ENCODE data around the gene SPTBN4. TPM values are rescaled to one million over a fixed set of nuclear protein-coding genes. Genes with fewer than 3 reads are reported as not detected.
"Not testable (repeated sequence)": the region's sequence is repeated elsewhere in the genome, so short reads cannot be mapped to it uniquely, and the experiment has no call there.

SPTBN4 gene
- total RNA-seq, 4 donors from 2014 or later: 4.7 to 9.4 (median 5.9) TPM

GRCh38 chr19:40453151-40453735 lies 13.6 kb upstream of the SPTBN4 start:
- H3K4me1 ChIP-seq: no peaks in the 10 kb centered on the region
- H3K4me3 ChIP-seq: no peak overlapping the region
- H3K27me3 ChIP-seq: no peaks in the 10 kb centered on the region
- TF ChIP-seq CTCF (IDR thresholded peaks at IDR 0.05) (no peak), POLR2AphosphoS5 (IDR thresholded peaks at IDR 0.05) (no peak), POLR2A (IDR thresholded peaks at IDR 0.05) (no peak), EP300 (IDR thresholded peaks at IDR 0.05) (no peak)
- peaks cover 0 to 82% of the 10 kb centered on the region in 2 donors for H3K36me3 ChIP-seq
- H3K27ac ChIP-seq: no peak overlapping the region
- 73 to 83% methylated on average over 5 of the region's 5 CpGs for WGBS, 2 donors (ENCODE audit: low coverage in 1 of 2)
- H3K9me3 ChIP-seq: no peaks in the 10 kb centered on the region
- ATAC-seq: no peak

- not testable (repeated sequence) for ATAC-seq, H3K4me1 ChIP-seq, H3K27ac ChIP-seq, H3K9me3 ChIP-seq, H3K4me3 ChIP-seq, H3K27me3 ChIP-seq
- H3K36me3 ChIP-seq: peaks cover 0 to 79% of the 10 kb centered on the region in 2 donors
- 87 to 91% methylated on average over 5 of the region's 6 CpGs for WGBS, 2 donors (ENCODE audit: low coverage in 1 of 2)
Observed at GRCh38 chr19:40453943-40454342, 12.9 kb upstream of the SPTBN4 start.

- H3K27ac ChIP-seq: no peak overlapping the region
- TF ChIP-seq POLR2AphosphoS5 (IDR thresholded peaks at IDR 0.05) (no peak), CTCF (IDR thresholded peaks at IDR 0.05) (no peak), POLR2A (IDR thresholded peaks at IDR 0.05) (no peak), EP300 (IDR thresholded peaks at IDR 0.05) (no peak)
- peaks cover 0 to 9% (median 0%) of the 10 kb centered on the region in 3 donors for H3K4me1 ChIP-seq
- H3K9me3 ChIP-seq: no peaks in the 10 kb centered on the region
- peaks cover 0 to 62% of the 10 kb centered on the region in 2 donors for H3K36me3 ChIP-seq
- no peak for ATAC-seq
- 90% methylated on average over 4 to 5 of the region's 5 CpGs for WGBS, 2 donors (ENCODE audit: low coverage in 1 of 2)
- no peaks in the 10 kb centered on the region for H3K27me3 ChIP-seq
- no peak overlapping the region for H3K4me3 ChIP-seq
Observed at GRCh38 chr19:40457048-40457447, 9.8 kb upstream of the SPTBN4 start.

- H3K27me3 ChIP-seq: no peaks in the 10 kb centered on the region
- peaks cover 0 to 10% (median 0%) of the 10 kb centered on the region in 3 donors for H3K4me1 ChIP-seq
- H3K36me3 ChIP-seq: peaks cover 0 to 59% of the 10 kb centered on the region in 2 donors
- no peak overlapping the region for H3K27ac ChIP-seq
- WGBS, 2 donors (ENCODE audit: low coverage in 1 of 2): no CpG with 5 or more reads among the region's 27 CpGs
- H3K9me3 ChIP-seq: no peaks in the 10 kb centered on the region
- no peak for ATAC-seq
- H3K4me3 ChIP-seq: no peak overlapping the region
- no peak for TF ChIP-seq EP300 (IDR thresholded peaks at IDR 0.05)
- no peak for TF ChIP-seq CTCF (IDR thresholded peaks at IDR 0.05)
- no peak for TF ChIP-seq POLR2AphosphoS5 (IDR thresholded peaks at IDR 0.05)
- no peak for TF ChIP-seq POLR2A (IDR thresholded peaks at IDR 0.05)
Observed at GRCh38 chr19:40457953-40458596, 8.7 kb upstream of the SPTBN4 start.

- Histone ChIP-seq H3K27ac (no peak overlapping the region), H3K4me3 (no peak overlapping the region), H3K9me3 (no peaks in the 10 kb centered on the region), H3K36me3 (peaks cover 0 to 54% of the 10 kb centered on the region in 2 donors), H3K4me1 (peaks cover 0 to 15% (median 0%) of the 10 kb centered on the region in 3 donors), H3K27me3 (no peaks in the 10 kb centered on the region)
- TF ChIP-seq POLR2AphosphoS5 (IDR thresholded peaks at IDR 0.05): no peak
- ATAC-seq: no peak
- 60 to 100% methylated on average over 1 of the region's 3 CpGs for WGBS, 2 donors (ENCODE audit: low coverage in 1 of 2)
Observed at GRCh38 chr19:40458597-40458974, 8.2 kb upstream of the SPTBN4 start.

- Histone ChIP-seq H3K9me3 (no peaks in the 10 kb centered on the region), H3K4me1 (peaks cover 0 to 31% (median 0%) of the 10 kb centered on the region in 3 donors), H3K36me3 (peaks cover 0 to 39% of the 10 kb centered on the region in 2 donors), H3K27ac (no peak overlapping the region), H3K27me3 (no peaks in the 10 kb centered on the region), H3K4me3 (no peak overlapping the region)
- no peak for ATAC-seq
- 87% methylated on average over 3 of the region's 3 CpGs; no CpG with 5 or more reads in 1 of the 2 donors for WGBS, 2 donors (ENCODE audit: low coverage in 1 of 2)
- TF ChIP-seq EP300 (IDR thresholded peaks at IDR 0.05) (no peak), CTCF (IDR thresholded peaks at IDR 0.05) (no peak), POLR2A (IDR thresholded peaks at IDR 0.05) (no peak), POLR2AphosphoS5 (IDR thresholded peaks at IDR 0.05) (no peak)
Observed at GRCh38 chr19:40460185-40460584, 6.6 kb upstream of the SPTBN4 start.

Measured in gastroesophageal sphincter (tissue), 4 donors.